ENCODE measurements around the gene LRRC63.
"Not testable (repeated sequence)": the region's sequence is repeated elsewhere in the genome, so short reads cannot be mapped to it uniquely, and the experiment has no call there.

LRRC63 gene

GRCh38 chr13:46179969-46180763 is 31.6 kb upstream of the LRRC63 start:
- in situ Hi-C loops (cut with MboI; ENCODE audit: low sequenced_read_pairs): no loop called here

DNA sequence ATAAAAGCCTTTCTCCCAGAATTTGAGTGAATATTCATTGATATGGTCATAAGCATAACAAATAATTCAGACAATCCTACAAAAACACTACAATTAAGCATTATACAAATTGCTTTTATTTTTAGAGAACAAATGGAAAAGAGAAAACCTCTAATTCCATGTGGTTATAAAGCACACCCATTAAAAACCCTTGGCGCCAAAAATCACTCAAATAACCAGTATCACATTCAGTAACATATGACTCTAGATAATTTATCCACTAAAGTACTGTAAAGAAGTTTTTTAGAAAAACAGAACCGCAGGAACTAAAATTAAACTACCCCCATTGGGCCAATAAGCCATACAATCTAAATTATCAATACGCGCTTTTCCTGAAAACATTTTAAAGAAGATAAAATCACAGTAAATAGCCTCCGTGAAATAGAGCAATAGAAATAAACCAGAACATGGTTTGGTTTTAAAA is 30.3 kb upstream of the LRRC63 start:
- in situ Hi-C loops (cut with MboI; ENCODE audit: low sequenced_read_pairs): no loop called here

GRCh38 chr13:46181840-46182490 is 29.8 kb upstream of the LRRC63 start, which contains the start of gene LCP1:
LCP1 (minus strand) TSS chr13:46182177; CDS start chr13:46159662, 22,515 bp downstream.
- in situ Hi-C loops (cut with MboI; ENCODE audit: low sequenced_read_pairs): no loop called here

DNA sequence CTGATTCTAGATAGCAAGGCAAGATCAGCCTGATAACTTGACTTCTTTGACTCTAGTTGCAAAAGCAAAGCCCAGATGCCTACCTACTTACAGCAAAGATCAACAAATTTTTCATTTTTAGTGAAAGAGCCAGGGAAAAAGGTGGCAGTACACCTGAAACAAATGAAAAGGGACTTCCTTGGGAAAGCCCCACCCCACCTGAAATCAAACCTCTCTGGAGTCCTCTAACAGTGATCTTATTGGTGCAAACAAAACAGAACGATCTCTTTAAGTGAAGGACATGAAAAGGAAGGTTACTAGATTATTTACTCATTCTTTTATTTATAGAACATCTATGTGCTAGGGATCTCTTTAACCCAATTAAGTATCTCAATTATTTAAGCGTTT is 29.2 kb upstream of the LRRC63 start:
- in situ Hi-C loops (cut with MboI; ENCODE audit: low sequenced_read_pairs): no loop called here

DNA sequence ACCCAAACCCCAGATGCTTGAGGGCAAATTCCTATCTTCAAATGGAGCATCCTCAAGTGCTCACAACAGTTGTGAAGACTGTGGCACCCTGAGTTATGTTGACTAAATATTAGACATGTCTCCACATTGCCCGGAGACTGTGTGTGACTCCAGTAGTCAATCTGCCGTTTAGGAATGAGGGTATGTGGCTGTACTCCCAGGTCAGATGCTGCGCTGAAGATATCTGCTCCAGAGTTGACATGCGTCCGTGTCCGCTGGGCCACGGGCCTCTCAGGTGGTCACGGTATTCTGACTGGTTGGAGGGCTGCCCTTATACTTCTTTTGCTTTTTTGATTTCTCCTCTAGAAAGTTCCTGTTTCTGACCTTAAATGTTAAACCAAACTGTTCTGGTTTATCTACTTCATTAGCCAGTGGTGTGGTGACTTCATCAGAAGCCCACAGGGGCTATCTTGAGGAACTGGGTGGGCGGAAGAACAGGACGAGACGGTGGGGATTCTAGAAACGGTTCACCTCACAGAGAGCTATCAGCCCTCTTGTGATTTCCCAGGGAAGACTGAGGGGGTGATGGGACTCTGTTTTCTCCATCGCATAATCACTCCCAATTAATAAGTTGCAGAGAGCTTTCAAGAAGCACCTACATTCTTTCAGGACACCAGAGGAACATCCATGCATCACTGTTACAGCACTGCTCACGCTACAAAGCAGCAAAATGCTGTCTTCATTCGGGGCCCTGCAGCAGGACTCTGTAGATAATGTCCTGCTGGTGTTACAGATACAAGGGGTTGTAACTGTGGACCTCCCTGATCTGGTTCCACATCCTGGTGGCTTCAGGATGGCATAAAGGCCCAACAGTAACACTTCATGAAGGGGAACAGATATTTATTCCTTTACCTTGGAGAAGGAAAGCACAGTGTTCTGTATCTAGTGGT is 28.4 kb upstream of the LRRC63 start:
- in situ Hi-C loops (cut with MboI; ENCODE audit: low sequenced_read_pairs): no loop called here

DNA sequence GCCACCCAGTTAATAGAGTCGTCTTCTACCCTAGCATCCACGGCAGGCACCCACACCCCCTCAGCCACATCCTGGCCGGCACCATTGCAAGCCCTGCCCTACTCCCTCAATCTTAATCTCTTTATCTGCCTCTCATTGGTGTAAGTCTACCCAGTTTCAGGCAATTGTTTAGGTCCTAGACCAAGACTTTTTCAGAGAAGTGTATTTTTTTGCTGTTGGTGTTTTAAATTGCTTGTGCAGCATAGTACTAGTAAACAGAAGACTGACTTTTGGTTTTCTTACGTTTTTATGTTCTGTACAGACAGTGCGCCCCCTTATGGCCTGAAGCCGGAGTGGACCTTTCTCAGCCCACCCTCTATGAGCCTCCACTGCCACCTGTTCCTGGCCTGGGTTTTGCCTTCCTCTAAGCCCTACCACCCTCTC is 27.4 kb upstream of the LRRC63 start:
- in situ Hi-C loops (cut with MboI; ENCODE audit: low sequenced_read_pairs): no loop called here

DNA sequence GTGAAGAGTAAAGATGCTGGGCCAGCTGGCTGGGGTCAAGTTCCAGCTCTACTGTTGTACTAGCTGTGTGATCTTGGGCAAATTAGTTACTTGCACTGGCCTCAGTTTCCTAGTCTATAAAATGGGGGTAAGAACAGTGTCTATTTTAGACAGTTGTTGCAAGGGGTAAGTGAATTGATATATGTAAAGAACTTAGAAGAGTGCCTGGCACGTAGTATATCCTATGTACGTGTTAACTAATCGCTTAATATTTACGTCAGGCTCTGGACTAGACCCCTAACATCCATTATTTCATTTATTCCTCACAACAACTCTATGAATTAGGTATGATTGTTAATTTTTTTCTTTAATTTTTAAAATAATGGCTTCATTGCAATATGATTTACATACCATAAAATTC is 26.1 kb upstream of the LRRC63 start:
- in situ Hi-C loops (cut with MboI; ENCODE audit: low sequenced_read_pairs): no loop called here

- in situ Hi-C loops (cut with MboI; ENCODE audit: low sequenced_read_pairs): no loop called here
Measured at GRCh38 chr13:46192412-46192811, 19.3 kb upstream of the LRRC63 start.

DNA sequence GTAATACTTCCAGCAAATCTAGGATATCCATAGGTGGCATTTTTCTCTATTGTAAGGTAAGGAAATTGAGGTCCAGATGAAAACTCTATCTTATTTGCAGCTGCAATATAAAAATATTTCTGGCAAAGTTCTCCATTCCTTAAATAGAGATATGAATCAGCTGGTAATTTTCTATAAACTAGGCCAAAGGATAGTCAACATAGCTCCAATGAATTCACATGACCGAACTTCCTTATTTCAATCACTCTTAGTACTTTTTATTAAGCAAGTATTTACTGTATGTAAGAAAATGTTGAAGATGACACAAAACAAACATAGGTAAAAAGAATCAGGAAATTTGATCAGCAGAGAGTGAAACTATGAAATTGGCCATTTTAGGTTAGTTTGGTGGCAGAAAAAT is 16.7 kb upstream of the LRRC63 start:
- in situ Hi-C loops (cut with MboI; ENCODE audit: low sequenced_read_pairs): no loop called here

DNA sequence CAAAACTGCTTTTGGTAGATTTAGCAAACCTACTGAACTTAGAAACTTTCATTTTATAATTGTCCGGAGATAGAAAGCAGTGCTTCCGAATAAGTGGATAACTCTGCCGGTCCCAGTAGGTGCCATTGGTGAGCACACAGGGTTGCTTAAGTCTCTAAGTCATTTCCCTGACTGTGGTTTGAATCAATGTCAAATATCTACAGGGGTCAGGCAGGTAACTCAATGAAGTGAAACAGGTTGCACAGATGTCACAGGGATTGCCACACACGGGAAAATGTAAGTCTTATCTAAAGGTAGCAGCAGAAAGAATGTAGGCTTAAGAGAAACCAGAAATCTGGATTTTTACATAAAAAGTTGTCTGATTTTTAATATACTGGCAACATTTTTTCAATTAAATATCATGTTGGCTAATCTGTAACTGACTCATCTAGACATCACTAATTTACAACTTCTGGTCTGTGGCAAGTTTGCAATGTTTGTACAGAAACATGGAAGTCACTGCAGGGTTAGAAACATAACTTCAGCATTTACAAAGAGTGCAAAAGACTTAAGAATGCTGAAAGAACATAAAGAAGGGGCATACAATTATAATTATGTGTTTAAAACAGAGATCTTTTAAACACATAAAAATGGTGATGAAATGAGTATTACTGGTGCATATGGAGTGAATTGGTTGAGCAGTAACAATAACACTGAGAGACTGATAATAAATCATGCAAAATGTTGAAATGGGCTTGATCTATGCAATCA is 14.3 kb upstream of the LRRC63 start:
- in situ Hi-C loops (cut with MboI; ENCODE audit: low sequenced_read_pairs): no loop called here

DNA sequence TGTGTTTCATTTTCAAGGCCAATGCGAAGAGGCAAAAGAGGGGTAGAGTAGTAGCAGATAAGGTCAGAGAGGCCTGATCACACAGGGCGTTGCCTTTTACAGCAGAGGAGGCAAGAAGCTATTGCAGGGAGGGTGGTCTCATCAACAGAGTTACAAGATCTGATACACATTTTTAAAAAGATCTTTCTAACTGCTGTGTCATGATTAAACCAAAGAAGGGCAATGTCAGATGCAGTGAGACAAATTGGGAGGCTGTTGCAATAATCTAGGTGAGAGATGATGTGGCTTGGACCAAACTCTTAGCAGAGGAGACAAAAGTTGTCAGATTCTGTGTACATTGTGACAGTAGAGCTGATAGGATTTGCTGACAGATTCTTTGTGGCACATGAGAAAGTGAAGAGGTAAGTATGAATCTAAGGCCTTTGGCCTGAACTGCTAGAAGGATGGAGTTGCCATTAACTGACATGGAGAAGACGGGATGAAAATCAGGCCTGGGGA is 13.0 kb upstream of the LRRC63 start:
- in situ Hi-C loops (cut with MboI; ENCODE audit: low sequenced_read_pairs): no loop called here

DNA sequence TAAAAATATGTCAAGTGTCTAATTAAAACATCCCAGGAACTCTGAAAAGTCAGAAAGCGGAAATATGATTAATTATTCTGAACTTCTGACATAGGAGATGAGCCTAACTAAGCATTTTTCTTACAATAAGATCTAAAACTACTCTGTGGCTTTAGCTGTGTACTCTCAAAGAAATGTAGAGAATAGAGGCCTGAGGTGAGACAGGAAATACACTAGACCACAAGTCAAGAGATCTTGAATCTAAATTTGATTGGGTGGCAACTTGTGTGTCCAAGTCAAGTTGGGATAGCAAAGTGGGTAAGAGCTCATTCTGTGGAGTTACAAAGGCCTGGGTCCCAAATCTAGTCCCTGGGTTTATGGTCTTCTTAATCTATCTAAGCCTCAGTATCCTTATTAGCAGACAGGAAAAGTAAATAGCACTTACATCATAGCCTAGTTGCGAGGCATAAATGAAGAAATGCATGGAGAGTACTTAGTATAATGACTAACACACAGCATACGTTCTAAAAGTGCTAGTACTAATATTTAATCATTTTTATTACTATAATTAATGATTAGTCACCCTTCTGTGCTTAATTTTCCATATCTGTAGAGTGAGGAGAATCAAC is 9.4 kb upstream of the LRRC63 start:
- in situ Hi-C loops (cut with MboI; ENCODE audit: low sequenced_read_pairs): no loop called here

- in situ Hi-C loops (cut with MboI; ENCODE audit: low sequenced_read_pairs): no loop called here
Measured at GRCh38 chr13:46202966-46203365, 8.8 kb upstream of the LRRC63 start.

- in situ Hi-C loops (cut with MboI; ENCODE audit: low sequenced_read_pairs): no loop called here
Measured at GRCh38 chr13:46206143-46206542, 5.6 kb upstream of the LRRC63 start.

DNA sequence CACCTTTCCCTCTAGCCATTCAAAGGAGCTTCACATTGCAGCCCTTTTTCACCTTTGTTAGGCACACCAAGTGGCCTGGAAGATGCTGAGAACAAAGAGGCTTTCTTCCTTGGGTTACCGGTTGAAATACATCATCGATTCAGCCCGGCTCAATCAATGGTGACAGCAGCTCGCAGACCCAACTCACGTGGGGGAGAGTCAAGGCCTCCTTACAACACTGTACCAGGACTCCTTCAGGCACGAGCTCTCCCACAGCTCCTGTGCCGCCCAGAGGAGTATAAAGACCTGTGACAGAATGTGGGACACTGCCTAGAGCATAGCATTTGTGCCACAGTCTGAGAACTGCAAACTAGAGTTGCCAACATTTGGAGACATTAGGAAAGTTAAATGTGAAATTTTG is 3.9 kb upstream of the LRRC63 start:
- in situ Hi-C loops (cut with MboI; ENCODE audit: low sequenced_read_pairs): no loop called here

- in situ Hi-C loops (cut with MboI; ENCODE audit: low sequenced_read_pairs): no loop called here
Measured at GRCh38 chr13:46210362-46211083, 1.2 kb upstream of the LRRC63 start.

DNA sequence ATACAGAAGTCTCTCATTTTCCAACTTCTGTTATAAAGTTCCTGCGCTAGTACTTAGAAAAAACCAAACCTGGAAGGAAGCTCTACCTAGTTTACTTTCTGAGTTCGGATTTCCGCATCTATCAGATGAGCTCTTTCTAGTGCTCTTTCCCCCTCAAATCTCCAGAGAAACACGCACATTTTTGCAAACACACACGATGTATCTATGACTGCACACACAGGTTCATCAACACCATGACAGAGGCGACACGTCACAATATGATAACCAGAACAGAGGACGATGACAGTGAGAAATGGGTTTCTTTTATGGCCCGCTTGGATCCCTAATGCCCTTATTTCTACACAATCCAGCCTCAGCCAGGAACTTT is 629 bp upstream of the LRRC63 start:
- in situ Hi-C loops (cut with MboI; ENCODE audit: low sequenced_read_pairs): no loop called here

DNA sequence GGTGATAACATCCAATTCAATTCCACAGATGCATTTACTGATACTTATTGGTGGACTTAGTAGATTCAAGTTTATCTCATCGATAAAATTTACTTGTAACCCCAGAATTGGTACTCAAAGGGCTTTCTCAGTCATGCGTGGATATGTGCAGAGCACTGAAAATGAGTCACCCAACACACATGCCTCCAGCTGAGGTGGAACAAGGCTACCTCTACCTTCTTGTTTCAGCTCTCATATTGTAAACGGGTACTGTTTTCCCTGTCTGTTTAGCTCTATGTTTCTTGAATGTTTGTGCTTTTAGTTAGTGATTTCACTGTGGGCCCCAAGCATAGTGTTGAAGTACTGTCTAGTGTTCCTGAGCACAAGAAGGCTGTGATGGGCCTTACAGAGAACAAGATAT is 1.5 kb downstream of the LRRC63 start:
- in situ Hi-C loops (cut with MboI; ENCODE audit: low sequenced_read_pairs): no loop called here

DNA sequence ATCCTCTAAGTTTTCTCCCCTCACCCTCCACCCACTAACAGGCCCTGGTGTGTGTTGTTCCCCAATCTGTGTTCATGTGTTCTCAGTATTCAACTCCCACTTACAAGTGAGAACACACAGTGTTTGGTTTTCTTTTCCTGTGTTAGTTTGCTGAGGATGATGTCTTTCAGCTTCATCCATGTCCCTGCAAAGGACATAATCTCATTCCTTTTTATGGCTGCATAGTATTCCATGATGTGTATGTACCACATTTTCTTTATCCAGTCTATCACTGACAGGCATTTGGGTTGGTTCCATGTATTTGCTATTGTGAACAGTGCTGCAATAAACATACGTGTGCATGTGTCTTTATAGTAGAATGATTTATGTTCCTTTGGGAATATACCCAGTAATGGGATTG is 3.0 kb downstream of the LRRC63 start:
- in situ Hi-C loops (cut with MboI; ENCODE audit: low sequenced_read_pairs): not testable (repeated sequence)

Data from HL-60/S4 treated with phorbol 12-myristate 13-acetate at 8.2 ng/mL for 4 days and 3 days (cell line).